HG02970 (cell line): Measurements from ENCODE around the gene MVB12B.

Experiments used
- ATAC-seq: cut with Tn5 transposase; IDR thresholded peaks from one replicate; pipeline ENCODE4 v1.9.1; 2021; ENCODE audit warnings: mild to moderate bottlenecking, moderate library complexity, moderate number of reproducible peaks; ENCODE audit not compliant: unreplicated experiment, low FRiP score

MVB12B gene

DNA sequence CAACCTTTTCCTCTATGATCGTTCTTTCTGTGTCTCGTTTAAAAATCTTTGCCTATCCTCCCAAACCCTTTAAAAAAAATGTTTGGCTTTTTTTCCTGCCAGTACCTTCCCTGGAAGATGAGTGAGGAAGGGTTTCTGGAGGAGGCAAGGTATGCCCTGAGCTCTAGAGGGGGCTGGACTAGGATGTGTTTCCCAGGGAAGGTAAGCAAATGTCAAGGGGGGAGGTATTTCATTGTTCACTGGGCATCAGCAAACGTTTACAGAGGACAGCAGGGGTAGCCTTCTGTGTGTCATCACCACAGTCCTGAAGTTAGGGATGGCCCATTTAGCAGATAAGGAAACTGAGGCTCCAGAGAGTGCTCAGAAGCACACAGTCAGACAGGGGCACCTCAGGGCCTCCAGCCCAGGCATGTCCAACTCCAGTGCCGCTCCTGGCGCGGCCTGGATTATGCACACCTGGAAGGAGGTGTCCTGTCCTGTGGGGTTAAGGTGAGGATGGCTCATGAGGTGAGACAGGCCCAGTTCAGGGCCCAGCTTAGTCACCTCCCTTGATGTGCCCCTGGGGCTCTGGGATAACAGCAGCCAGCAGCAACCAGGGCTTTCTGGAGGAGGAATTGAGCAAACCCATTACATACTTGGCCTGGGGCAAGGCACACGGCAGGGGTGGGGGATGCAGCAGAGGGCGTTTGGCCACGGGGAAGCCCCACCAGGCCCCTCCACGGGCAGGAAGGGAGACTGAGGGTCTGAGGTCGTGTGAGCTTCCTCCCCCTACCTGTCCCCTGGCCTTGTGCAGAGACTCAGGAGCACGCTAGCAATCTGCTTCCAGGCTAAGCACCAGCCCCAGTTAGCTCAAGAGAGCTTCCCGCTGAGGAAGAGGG is 186.8 kb downstream of the MVB12B start:
- no peak for ATAC-seq

DNA sequence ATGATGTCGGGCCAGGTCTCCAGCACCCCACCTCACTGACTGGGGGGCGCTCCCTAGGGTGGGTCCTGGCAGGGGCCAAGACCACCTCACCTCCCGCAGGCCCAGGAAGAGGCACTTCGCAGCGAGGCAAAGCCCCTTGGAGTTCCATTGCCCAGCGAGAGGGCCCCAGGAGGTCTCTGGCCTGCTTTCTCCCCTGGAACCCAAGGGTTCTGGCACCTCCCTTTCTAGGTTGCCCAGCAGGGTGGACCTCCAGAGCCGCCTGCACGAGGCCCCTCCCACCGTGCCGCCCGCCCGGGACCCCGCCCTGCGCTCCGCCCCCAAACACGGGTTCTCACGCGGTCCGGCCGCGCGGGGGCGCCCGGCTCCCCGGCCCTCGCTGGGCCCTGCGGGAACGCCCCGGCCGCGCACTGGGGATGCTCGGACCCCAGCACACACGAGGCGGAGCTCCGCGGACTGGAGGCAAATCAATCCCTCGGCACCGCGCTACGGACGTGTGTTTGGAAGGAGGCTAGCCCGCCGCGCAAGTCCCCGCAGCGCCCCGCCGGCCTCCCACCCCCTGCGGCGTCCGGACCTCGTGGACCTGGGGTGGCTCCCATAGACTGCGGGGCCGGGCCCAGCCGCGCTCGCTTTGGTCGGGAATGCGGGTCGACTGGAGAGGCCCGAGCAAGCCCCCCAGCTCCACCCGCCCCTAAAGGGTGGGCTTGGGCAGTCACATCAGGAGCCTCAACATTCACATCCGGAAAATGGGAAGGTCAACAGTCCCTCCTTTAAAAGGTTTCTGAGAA is 187.6 kb downstream of the MVB12B start:
- ATAC-seq: no peak

DNA sequence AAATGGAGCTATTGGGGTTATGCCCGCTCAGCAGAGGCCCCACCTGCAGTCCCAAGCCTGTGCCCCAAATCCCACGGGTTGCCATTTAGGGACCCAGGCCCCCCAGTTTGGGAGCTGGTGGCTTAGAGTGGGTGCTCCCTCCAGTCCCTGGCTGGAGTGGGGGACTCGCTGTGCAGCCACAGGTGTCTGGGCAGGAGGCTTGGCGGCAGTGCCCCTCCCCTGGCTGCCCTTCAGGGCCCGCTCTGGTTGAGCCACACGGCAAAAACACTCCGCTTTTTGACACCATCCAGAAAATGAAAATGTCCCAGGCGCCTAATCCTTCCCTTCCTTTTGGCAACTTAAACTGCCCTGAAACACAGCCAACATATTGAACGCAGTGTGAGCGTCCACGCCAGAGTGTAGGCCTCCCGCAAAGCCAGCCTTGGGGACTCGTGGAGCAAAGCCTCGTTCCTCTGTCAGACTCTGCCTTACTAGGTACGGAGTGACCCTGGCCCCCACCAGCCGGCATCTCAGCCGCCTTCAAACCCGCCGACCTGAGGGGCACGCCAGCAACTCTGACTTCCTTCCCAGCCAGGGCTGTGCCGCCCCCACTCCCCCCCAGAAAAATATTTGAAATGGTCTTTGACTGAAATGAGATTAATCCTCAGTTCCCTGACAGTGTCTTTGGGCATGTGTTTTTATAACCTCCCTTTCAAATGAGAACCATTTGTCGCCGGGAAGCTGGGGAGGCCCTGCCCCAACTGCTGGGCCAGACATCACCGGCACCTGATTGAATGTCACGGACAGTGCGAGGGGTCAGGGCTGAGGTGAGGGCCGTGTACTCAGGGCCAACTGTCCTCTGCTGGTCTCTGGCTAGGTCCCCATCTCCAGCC is 188.6 kb downstream of the MVB12B start:
- no peak for ATAC-seq

DNA sequence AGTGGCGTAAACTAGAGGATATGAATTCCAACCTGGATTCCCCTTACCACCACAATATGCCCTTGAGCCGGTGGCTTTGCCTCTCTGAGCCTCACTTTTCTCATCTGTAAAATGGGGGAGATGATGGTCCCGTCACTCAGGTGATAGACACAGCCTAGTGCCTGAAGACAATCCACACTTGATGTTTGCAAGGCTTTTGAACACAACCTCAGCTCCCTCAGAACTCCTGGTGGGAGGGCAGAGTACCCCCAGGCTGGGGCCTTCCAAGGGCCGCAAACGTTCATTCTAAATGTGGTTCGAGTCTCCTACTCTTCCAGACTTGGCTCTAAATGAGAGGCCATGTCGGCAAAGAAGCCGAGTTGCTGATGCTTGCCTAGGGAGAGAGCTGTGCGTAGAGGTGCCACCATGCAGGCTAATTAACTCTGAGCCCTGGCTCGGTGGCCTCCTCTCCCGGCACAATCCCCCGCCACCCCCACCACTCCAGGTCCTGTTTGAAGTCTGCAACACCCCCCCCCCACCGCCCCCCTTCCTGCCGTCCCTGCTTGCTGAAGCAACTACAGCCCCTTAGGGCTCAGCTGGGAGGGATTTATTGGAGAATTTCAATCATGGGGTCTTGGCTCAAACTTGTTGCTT is 189.4 kb downstream of the MVB12B start:
- ATAC-seq: no peak

DNA sequence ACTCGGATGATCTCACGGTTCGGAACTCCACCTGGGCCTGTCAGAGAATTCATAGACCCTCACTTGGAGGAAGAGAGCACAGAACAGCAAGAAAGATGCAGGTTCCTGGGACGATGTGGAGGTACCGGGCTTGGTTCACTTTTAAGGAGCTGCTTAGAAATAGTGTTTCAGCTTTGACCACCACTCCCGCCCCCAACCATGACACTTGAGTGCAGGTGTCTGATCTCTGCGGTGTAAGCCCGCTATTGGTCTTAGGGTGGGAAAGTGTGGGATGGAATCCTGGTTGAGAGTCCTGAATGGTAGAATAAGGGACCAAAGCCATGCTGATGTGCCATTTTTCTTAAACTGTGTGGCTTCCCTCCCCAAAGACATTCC is 189.9 kb downstream of the MVB12B start:
- ATAC-seq: no peak

GRCh38 chr9:126516936-126517832 is 190.6 kb downstream of the MVB12B start:
- ATAC-seq: no peak

DNA sequence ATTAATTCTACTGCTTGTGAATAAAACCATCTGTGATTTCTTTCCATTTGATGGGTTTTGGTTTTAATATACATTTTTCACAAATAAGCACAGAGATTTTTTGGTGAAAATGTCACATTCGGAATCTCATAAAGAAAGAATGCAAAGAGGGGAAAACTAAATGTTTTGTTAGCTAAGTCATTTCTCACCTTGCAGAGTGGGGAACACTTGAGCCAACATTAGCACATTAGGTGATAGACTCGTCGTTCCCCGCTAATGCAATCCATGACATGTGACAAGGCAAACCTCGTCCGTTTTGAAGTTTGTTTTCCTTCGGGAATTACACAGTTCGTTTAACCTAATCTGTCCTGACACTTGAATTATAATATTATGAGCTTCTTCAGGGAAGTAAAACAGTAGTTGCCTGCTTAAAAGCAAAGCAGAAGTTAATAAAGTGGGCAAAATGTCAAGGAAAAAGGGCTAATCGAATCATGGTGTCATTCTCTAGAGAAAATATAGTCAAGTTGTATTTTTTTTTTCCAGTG is 191.3 kb downstream of the MVB12B start:
- ATAC-seq: no peak

- no peak for ATAC-seq
Measured at GRCh38 chr9:126518763-126519162, 192.1 kb downstream of the MVB12B start.

DNA sequence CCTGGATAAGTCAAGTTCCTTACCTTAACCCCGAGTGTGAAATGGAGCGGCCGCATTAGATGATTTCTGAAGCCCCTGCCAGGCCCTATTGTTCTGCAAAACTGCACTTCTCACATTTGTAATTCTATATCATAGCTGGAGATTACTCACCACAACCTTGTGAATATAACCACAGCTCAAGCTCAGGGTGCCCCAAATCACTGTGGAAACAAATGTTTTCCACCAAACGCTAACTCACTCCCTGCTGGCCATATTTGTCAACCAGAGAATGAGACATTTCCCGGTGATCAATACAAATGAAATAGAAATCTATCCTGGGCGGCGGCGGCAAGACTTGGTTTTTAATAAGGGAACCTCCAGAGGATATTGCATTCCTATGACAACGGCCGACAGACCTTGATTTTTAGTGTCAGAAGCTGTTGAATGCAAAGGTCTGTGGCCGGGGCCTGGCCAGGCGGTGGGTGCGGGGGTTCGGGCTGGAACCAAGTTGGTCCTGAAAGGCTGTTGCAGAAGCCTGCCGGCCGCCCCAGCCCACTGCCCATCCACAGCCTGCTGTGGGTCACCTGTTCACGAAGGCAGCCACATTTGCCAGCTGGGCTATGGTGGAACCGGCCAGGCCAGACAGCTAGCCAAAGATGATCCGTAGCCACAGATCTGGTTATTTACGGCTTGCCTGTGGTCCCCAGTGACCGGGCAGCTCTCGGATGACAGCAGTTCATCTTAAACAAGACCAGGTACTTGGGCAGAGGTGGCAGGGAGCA is 193.2 kb downstream of the MVB12B start:
- ATAC-seq: no peak

DNA sequence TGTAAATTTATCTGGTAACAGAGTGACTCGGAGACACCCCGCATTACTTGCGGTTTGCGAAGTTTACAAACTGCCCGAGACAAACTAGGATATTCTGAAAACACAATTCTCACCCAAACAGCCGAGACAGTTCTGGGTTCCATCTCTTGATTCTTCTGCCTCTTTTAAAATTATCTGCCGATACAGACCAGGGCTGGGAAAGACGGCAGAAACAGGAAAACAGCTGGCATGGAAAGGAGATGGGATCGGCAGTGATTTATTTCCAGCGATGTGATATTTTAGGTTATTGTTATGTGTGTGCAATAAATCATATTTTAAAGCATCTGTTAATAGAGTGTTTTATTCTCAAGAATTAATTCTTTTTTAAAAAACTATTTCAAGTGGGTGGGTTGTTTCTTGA is 193.8 kb downstream of the MVB12B start:
- ATAC-seq: no peak

GRCh38 chr9:126521089-126521488 is 194.5 kb downstream of the MVB12B start:
- no peak for ATAC-seq

- ATAC-seq: no peak
Measured at GRCh38 chr9:126521551-126521950, 194.9 kb downstream of the MVB12B start.

- no peak for ATAC-seq
Measured at GRCh38 chr9:126521976-126522590, 195.5 kb downstream of the MVB12B start.

- ATAC-seq: no peak
Measured at GRCh38 chr9:126522612-126523356, 196.2 kb downstream of the MVB12B start.

DNA sequence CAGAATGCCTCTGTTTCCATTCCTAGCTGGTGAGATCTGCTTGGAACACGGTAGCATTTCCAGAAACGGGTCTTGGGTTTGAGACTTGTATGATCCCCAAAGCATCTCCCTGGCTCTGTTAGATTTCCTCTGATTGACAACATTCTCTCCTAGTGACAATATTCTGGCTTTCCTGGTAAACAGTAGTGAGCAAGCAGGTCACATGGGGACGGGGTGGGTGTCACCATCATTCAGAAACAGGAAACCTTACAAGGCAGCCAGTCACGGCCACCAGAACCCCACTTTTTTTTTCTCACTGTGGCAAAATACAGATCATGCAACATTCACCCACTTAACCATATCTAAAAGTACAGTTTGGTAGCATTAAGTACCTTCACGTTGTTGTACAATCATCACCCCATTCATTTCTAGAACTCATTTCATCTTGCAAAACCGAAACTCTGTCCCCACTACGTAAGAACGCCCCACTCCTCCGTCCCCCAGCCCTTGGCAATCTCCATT is 197.0 kb downstream of the MVB12B start:
- ATAC-seq: no peak

GRCh38 chr9:126524353-126525077 is 197.9 kb downstream of the MVB12B start:
- ATAC-seq: no peak
